Left ventricle myocardium superior (tissue), 1 donor: ENCODE data around the gene SERPINH1. TPM values are rescaled to one million over a fixed set of nuclear protein-coding genes. Genes with fewer than 3 reads are reported as not detected.
"Not testable (repeated sequence)": the region's sequence is repeated elsewhere in the genome, so short reads cannot be mapped to it uniquely, and the experiment has no call there.

Experiments used
- ATAC-seq: fragments of 200-7000 bp; cut with Tn5 transposase; one replicate; pipeline ENCODE4 v1.9.1; 2020; ENCODE audit warnings: mild to moderate bottlenecking, moderate library complexity
- DNase-seq: peaks from one replicate; pipeline ENCODE4 v3.0.0-alpha.2; 2020
- intact Hi-C: fragments of 100-400 bp; cut with micrococcal nuclease; formaldehyde crosslinking; loops from one replicate; pipeline ENCODE4 v1.11.0; 2022
- total RNA-seq: library from RNA; stranded (reverse); fragmentation: NEBNext Ultra II Directional; extraction: Animal tissue kit (Norgen Biotek cat#: 25700); gene quantifications from one replicate; pipeline ENCODE4 v1.2.1, GENCODE V29; 2021
- donor health status: DM: no; HTN: yes; CAD: no; lungs with severe emphysema.

SERPINH1 gene
- total RNA-seq, 1 donor from 2014 or later, result 58.5 TPM

- DNase-seq (no peak), ATAC-seq (no peak)
- intact Hi-C loops, result no loop called here
These were observed 5.9 kb downstream of the SERPINH1 start for GRCh38 chr11:75567971-75568370.

GRCh38 chr11:75568616-75569219, 6.7 kb downstream of the SERPINH1 start:
- DNase-seq (no peak), ATAC-seq (no peak)
- intact Hi-C loops, result no loop called here

- DNase-seq (no peak), ATAC-seq (no peak)
- intact Hi-C loops, result no loop called here
These were observed 8.6 kb downstream of the SERPINH1 start for GRCh38 chr11:75570559-75571139.

GRCh38 chr11:75571625-75572024, 9.6 kb downstream of the SERPINH1 start:
- DNase-seq (no peak), ATAC-seq (no peak)
- intact Hi-C loops, result no loop called here

- ATAC-seq (peak; percentile 63), DNase-seq (peak; percentile 68)
- intact Hi-C loops, result no loop called here
These were observed 10.7 kb downstream of the SERPINH1 start for GRCh38 chr11:75572744-75573143.

- DNase-seq (no peak), ATAC-seq (no peak)
- intact Hi-C loops, result no loop called here
These were observed 12.9 kb downstream of the SERPINH1 start for GRCh38 chr11:75574698-75575602.

GRCh38 chr11:75576017-75576416, 14.0 kb downstream of the SERPINH1 start:
- intact Hi-C loops, result no loop called here
- DNase-seq, result no peak
- no peak for ATAC-seq

- ATAC-seq, result peak; percentile 24
- DNase-seq, result peak; percentile 56
- intact Hi-C loops, result no loop called here
These were observed 14.5 kb downstream of the SERPINH1 start for GRCh38 chr11:75576499-75576918.

- ATAC-seq (peak; percentile 11), DNase-seq (peak; percentile 77)
- intact Hi-C loops, result no loop called here
These were observed 15.2 kb downstream of the SERPINH1 start for GRCh38 chr11:75577207-75577606.

- intact Hi-C loops, result no loop called here
- DNase-seq (no peak), ATAC-seq (no peak)
These were observed 16.9 kb downstream of the SERPINH1 start for GRCh38 chr11:75578977-75579376.

- intact Hi-C loops, result loop anchor here (2.0 kb wide), 1 partner anchor 37 kb away; no protein-coding TSS in a partner anchor
- DNase-seq (no peak), ATAC-seq (no peak)
These were observed 17.8 kb downstream of the SERPINH1 start for GRCh38 chr11:75579841-75580240.

- ATAC-seq (no peak), DNase-seq (no peak)
- intact Hi-C loops, result no loop called here
These were observed 20.4 kb downstream of the SERPINH1 start for GRCh38 chr11:75582506-75582894.

GRCh38 chr11:75582895-75583717, 21.1 kb downstream of the SERPINH1 start:
- ATAC-seq (peak; percentile 78), DNase-seq (peak; percentile 80)
- intact Hi-C loops, result no loop called here

- ATAC-seq (peak; percentile 84), DNase-seq (peak; percentile 84)
- intact Hi-C loops, result no loop called here
These were observed 21.9 kb downstream of the SERPINH1 start for GRCh38 chr11:75583718-75584658.

- ATAC-seq, intact Hi-C loops, DNase-seq: not testable (repeated sequence)
These were observed 22.7 kb downstream of the SERPINH1 start for GRCh38 chr11:75584659-75585292.

- no peak for DNase-seq
- no peak for ATAC-seq
- intact Hi-C loops, result no loop called here
These were observed 23.2 kb downstream of the SERPINH1 start for GRCh38 chr11:75585293-75585670.

GRCh38 chr11:75586395-75586794, 24.3 kb downstream of the SERPINH1 start:
- intact Hi-C loops, result no loop called here
- no peak for DNase-seq
- no peak for ATAC-seq

- intact Hi-C loops, result no loop called here
- ATAC-seq (no peak), DNase-seq (peak; percentile 29)
These were observed 26.0 kb downstream of the SERPINH1 start for GRCh38 chr11:75588051-75588481.
